Common myeloid progenitor, CD34-positive (primary cell): Measurements from ENCODE around the gene SCLY.
A peak's percentile ranks its signal among the peaks of the same experiment; 100 is the strongest.

Experiments
- CTCF ChIA-PET: fragments of 350-600 bp; sonication (Branson Sonifier 250); formaldehyde crosslinking; loops from one replicate; lab custom pipeline; 2021; ENCODE audit warnings: antibody characterized with exemption; lab: Charles Lee
- POLR2A ChIA-PET: fragments of 350-600 bp; sonication (Branson Sonifier 250); formaldehyde crosslinking; loops from one replicate; lab custom pipeline; 2021; ENCODE audit warnings: antibody characterized with exemption; lab: Charles Lee
- DNase-seq, 3 donors: peaks; one replicate each; pipeline versions ENCODE4 v3.0.0 to v3.0.0-alpha.2; 2013
- H3K27ac ChIP-seq, 2 experiments: 1 replicate in 1 of 2; 2 replicates in 1 of 2; pipeline ENCODE4 v1.7.0; 2013; ENCODE audit warnings: inconsistent platforms in 2 of 2, low read length in 2 of 2, mild to moderate bottlenecking in 2 of 2, low read depth in 1 of 2, moderate library complexity in 1 of 2; ENCODE audit not compliant: severe bottlenecking in 2 of 2, insufficient read depth in 1 of 2, poor library complexity in 1 of 2
- H3K27me3 ChIP-seq, 5 experiments: replicated peaks in 2 of 5; 1 replicate in 3 of 5; 2 replicates in 2 of 5; pipeline versions ENCODE4 v1.6.1 to v1.7.0; 2013; ENCODE audit warnings: low read length in 4 of 5, mild to moderate bottlenecking in 2 of 5, moderate library complexity in 2 of 5, inconsistent platforms in 1 of 5; ENCODE audit not compliant: insufficient read depth in 5 of 5, control insufficient read depth in 4 of 5
- H3K36me3 ChIP-seq, 4 experiments: 1 replicate in 2 of 4; 2 replicates in 2 of 4; pipeline versions ENCODE4 v1.6.1 to v1.7.0; 2013; ENCODE audit warnings: low read length in 3 of 4, control low read depth in 1 of 4, mild to moderate bottlenecking in 1 of 4; ENCODE audit not compliant: control insufficient read depth in 4 of 4, insufficient read depth in 4 of 4
- H3K4me1 ChIP-seq, 4 experiments: 1 replicate in 3 of 4; 2 replicates in 1 of 4; pipeline versions ENCODE4 v1.6.1 to v1.7.1; 2013; ENCODE audit warnings: low read length in 3 of 4, mild to moderate bottlenecking in 3 of 4, control low read depth in 1 of 4, inconsistent platforms in 1 of 4, moderate library complexity in 1 of 4; ENCODE audit not compliant: control insufficient read depth in 4 of 4, insufficient read depth in 4 of 4; ENCODE audit errors: control extremely low read depth in 1 of 4
- H3K4me3 ChIP-seq, 7 experiments: 1 replicate in 4 of 7; 2 replicates in 3 of 7; pipeline versions ENCODE4 v1.5.1 to v1.7.0; 2013; ENCODE audit warnings: mild to moderate bottlenecking in 7 of 7, low read length in 6 of 7, moderate library complexity in 6 of 7, inconsistent platforms in 2 of 7, low read depth in 2 of 7, control low read depth in 1 of 7; ENCODE audit not compliant: insufficient read depth in 4 of 7, control insufficient read depth in 1 of 7; ENCODE audit errors: extremely low read depth in 1 of 7
- H3K9me3 ChIP-seq, 5 experiments: 1 replicate in 4 of 5; 2 replicates in 1 of 5; pipeline versions ENCODE4 v1.6.1 to v1.7.1; 2013; ENCODE audit warnings: low read length in 4 of 5, mild to moderate bottlenecking in 2 of 5, inconsistent platforms in 1 of 5, low read depth in 1 of 5, moderate library complexity in 1 of 5; ENCODE audit not compliant: control insufficient read depth in 4 of 5, insufficient read depth in 2 of 5; ENCODE audit errors: control extremely low read depth in 1 of 5
- WGBS: methylation state at CpG from one replicate; pipeline ENCODE4 v1.1.5; 2013; ENCODE audit not compliant: insufficient coverage; 5-methylcytosine and 5-hydroxymethylcytosine counted together

SCLY gene

GRCh38 chr2:238127165-238128060 is 66.6 kb downstream of the SCLY start:
- peaks cover 0 to 2% (median 0%) of the 10 kb centered on the region in 5 experiments for H3K27me3 ChIP-seq
- peak overlapping the region in 1 of 7 experiments; percentile 19 for H3K4me3 ChIP-seq
- DNase-seq, result peak in 2 of 3 donors; percentile 29 to 49
- ChIA-PET CTCF (interaction anchor here (1.0 kb wide), 3 partner anchors 10 to 158 kb away, joined by 3 to 4 read pairs (median 3); no protein-coding TSS in a partner anchor), POLR2A (no interaction called here)
- no peaks in the 10 kb centered on the region for H3K9me3 ChIP-seq
- no peak overlapping the region for H3K27ac ChIP-seq
- no peaks in the 10 kb centered on the region for H3K36me3 ChIP-seq
- peaks cover 0 to 2% (median 0%) of the 10 kb centered on the region in 4 experiments for H3K4me1 ChIP-seq
- WGBS, result 66% methylated on average over 18 of the region's 36 CpGs

- H3K4me1 ChIP-seq, result peaks cover 0 to 2% (median 0%) of the 10 kb centered on the region in 4 experiments
- POLR2A ChIA-PET, result no interaction called here
- 90% methylated on average over 22 of the region's 22 CpGs for WGBS
Measured at GRCh38 chr2:238128061-238128440, 67.2 kb downstream of the SCLY start.

GRCh38 chr2:238128534-238129001 is 67.8 kb downstream of the SCLY start:
- ChIA-PET POLR2A (no interaction called here), CTCF (interaction anchor here (1.0 kb wide), 2 partner anchors 9 to 11 kb away, joined by 3 read pairs; no protein-coding TSS in a partner anchor)
- 83% methylated on average over 23 of the region's 30 CpGs for WGBS

More at GRCh38 chr2:238128061-238128440, 67.2 kb downstream of the SCLY start:
- no peak overlapping the region for H3K4me3 ChIP-seq
- H3K9me3 ChIP-seq, result no peaks in the 10 kb centered on the region
- no peak for DNase-seq
- H3K27ac ChIP-seq, result no peak overlapping the region
- peaks cover 0 to 2% (median 0%) of the 10 kb centered on the region in 5 experiments for H3K27me3 ChIP-seq
- H3K36me3 ChIP-seq, result no peaks in the 10 kb centered on the region
- CTCF ChIA-PET, result interaction anchor here (1.0 kb wide), 1 partner anchor 12 kb away, joined by 3 read pairs; no protein-coding TSS in a partner anchor

GRCh38 chr2:238129166-238130010 is 68.6 kb downstream of the SCLY start:
- Histone ChIP-seq H3K27ac (no peak overlapping the region), H3K27me3 (peaks cover 0 to 2% (median 0%) of the 10 kb centered on the region in 5 experiments), H3K4me1 (peaks cover 0 to 2% (median 0%) of the 10 kb centered on the region in 4 experiments), H3K4me3 (no peak overlapping the region), H3K36me3 (no peaks in the 10 kb centered on the region), H3K9me3 (no peaks in the 10 kb centered on the region)
- CTCF ChIA-PET, result interaction anchor here (1.0 kb wide), 1 partner anchor 8 kb away, joined by 3 read pairs; no protein-coding TSS in a partner anchor
- no peak for DNase-seq
- POLR2A ChIA-PET, result no interaction called here
- 95% methylated on average over 22 of the region's 22 CpGs for WGBS

More at GRCh38 chr2:238128534-238129001, 67.8 kb downstream of the SCLY start:
- Histone ChIP-seq H3K36me3 (no peaks in the 10 kb centered on the region), H3K27me3 (peaks cover 0 to 2% (median 0%) of the 10 kb centered on the region in 5 experiments), H3K4me3 (no peak overlapping the region), H3K4me1 (peaks cover 0 to 2% (median 0%) of the 10 kb centered on the region in 4 experiments), H3K27ac (no peak overlapping the region), H3K9me3 (no peaks in the 10 kb centered on the region)
- no peak for DNase-seq

- Histone ChIP-seq H3K36me3 (no peaks in the 10 kb centered on the region), H3K4me1 (peaks cover 0 to 2% (median 0%) of the 10 kb centered on the region in 4 experiments), H3K4me3 (no peak overlapping the region), H3K27me3 (peaks cover 0 to 2% (median 0%) of the 10 kb centered on the region in 5 experiments), H3K9me3 (no peaks in the 10 kb centered on the region), H3K27ac (no peak overlapping the region)
- ChIA-PET POLR2A (no interaction called here), CTCF (no interaction called here)
- WGBS, result 94% methylated on average over 28 of the region's 28 CpGs
- DNase-seq, result no peak
Measured at GRCh38 chr2:238130111-238130695, 69.4 kb downstream of the SCLY start.

GRCh38 chr2:238130696-238131628 is 70.2 kb downstream of the SCLY start:
- ChIA-PET POLR2A (no interaction called here), CTCF (no interaction called here)
- Histone ChIP-seq H3K27me3 (peaks cover 0 to 2% (median 0%) of the 10 kb centered on the region in 5 experiments), H3K27ac (no peak overlapping the region), H3K36me3 (no peaks in the 10 kb centered on the region), H3K9me3 (no peaks in the 10 kb centered on the region), H3K4me1 (peaks cover 0 to 2% (median 0%) of the 10 kb centered on the region in 4 experiments), H3K4me3 (no peak overlapping the region)
- DNase-seq, result no peak
- WGBS, result 97% methylated on average over 65 of the region's 68 CpGs
